ENCODE results near the gene PIK3CA. TPM values are rescaled to one million over a fixed set of nuclear protein-coding genes. Genes with fewer than 3 reads are reported as not detected.

Gene PIK3CA
- total RNA-seq, 4 donors from 2014 or later, result 28.8 to 75.6 (median 48.0) TPM

GRCh38 chr3:179174898-179175297 is 26.7 kb downstream of the PIK3CA start:
- TF ChIP-seq, protein P1, sequence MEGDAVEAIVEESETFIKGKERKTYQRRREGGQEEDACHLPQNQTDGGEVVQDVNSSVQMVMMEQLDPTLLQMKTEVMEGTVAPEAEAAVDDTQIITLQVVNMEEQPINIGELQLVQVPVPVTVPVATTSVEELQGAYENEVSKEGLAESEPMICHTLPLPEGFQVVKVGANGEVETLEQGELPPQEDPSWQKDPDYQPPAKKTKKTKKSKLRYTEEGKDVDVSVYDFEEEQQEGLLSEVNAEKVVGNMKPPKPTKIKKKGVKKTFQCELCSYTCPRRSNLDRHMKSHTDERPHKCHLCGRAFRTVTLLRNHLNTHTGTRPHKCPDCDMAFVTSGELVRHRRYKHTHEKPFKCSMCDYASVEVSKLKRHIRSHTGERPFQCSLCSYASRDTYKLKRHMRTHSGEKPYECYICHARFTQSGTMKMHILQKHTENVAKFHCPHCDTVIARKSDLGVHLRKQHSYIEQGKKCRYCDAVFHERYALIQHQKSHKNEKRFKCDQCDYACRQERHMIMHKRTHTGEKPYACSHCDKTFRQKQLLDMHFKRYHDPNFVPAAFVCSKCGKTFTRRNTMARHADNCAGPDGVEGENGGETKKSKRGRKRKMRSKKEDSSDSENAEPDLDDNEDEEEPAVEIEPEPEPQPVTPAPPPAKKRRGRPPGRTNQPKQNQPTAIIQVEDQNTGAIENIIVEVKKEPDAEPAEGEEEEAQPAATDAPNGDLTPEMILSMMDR (IDR thresholded peaks at IDR 0.05), result no peak
- ATAC-seq (ENCODE audit: low FRiP score) (no peak), DNase-seq (ENCODE audit: low spot score) (no peak)

- ATAC-seq (ENCODE audit: low FRiP score), result no peak
- DNase-seq (ENCODE audit: low spot score), result no peak
- TF ChIP-seq, protein P1 (IDR thresholded peaks at IDR 0.05), result no peak
Measured at GRCh38 chr3:179175358-179175757, 27.2 kb downstream of the PIK3CA start.

DNA sequence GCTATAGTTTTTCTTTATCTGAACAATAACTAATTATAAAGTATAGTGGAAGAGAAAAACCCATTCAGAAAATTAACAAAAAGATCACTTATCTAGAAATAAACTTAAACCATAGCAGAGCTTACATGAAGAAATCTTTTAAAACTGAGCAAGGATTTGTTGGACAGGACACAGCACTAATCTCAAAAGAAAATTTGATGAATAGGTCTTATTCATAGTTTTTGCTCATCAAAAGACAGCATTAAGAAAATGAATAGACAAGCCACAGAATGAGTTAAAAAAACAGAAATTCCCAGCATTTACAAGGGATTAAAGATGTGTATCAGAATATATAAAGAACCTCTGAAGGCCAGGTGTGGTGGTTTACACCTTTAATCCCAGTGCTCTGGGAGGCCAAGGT is 29.5 kb downstream of the PIK3CA start:
- TF ChIP-seq, protein P1 (IDR thresholded peaks at IDR 0.05), result no peak
- no peak for ATAC-seq (ENCODE audit: low FRiP score)
- no peak for DNase-seq (ENCODE audit: low spot score)

DNA sequence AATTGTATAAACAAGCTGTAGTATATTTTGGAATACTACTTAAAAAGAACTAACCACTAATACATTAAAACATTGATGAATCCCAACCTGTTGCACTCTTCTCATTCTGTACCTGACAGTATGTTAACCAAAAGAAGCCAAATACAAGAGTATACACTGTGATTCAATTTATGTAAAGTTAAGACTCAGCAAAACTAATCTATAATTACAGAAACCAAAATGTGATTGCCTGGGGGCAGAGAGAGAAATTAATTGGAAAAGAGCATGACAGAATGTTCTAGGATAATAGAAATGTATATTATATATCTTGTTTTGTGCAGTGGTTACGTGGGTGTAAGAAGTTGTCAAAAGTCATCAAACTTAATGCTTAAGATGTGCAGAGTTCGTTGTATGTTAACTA is 31.1 kb downstream of the PIK3CA start:
- DNase-seq (ENCODE audit: low spot score), result no peak
- TF ChIP-seq, protein P1 (IDR thresholded peaks at IDR 0.05), result no peak

DNA sequence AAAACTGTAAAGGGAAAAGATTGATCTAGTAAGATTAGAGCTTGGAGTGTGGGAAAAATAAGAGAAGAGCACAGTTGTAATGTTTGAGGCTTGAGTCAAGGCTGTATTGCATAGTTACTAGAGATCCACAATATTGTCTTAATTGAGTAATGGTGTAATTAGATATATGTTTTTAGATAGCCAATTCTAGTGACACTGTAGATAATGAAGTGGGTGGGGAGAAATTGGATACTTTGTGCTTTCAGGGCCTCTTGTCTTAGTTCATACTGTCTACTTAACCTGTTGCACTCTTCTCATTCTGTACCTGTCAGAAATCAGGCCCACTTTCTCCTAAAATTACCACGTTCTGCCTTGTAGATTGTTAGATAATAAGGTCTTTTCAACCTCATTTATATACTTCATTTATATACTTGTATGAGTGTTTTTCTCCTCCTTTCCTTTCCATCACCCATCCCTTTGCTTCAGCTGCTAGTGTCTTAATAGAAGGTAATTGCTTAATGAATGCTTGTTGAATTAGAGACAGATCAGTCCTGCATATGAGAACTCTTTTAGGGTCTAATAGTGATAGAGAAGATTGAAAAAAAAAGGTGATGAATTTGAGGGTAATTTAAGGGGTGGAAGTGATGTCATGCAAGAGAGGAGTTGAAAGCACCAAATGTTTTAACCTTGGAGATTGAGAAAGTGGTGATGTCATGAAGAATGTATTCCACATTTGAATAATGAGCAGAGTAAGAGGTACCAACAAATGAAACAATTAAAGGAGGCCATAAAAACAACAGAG is 32.0 kb downstream of the PIK3CA start:
- TF ChIP-seq, protein P1 (IDR thresholded peaks at IDR 0.05), result no peak
- DNase-seq (ENCODE audit: low spot score) (no peak), ATAC-seq (ENCODE audit: low FRiP score) (peak; percentile 58)

More for the DNA sequence above, 31.1 kb downstream of the PIK3CA start:
- ATAC-seq (ENCODE audit: low FRiP score), result no peak

GRCh38 chr3:179181021-179181472 is 32.9 kb downstream of the PIK3CA start:
- DNase-seq (ENCODE audit: low spot score) (no peak), ATAC-seq (ENCODE audit: low FRiP score) (peak; percentile 85)
- TF ChIP-seq, protein P1 (IDR thresholded peaks at IDR 0.05), result no peak

DNA sequence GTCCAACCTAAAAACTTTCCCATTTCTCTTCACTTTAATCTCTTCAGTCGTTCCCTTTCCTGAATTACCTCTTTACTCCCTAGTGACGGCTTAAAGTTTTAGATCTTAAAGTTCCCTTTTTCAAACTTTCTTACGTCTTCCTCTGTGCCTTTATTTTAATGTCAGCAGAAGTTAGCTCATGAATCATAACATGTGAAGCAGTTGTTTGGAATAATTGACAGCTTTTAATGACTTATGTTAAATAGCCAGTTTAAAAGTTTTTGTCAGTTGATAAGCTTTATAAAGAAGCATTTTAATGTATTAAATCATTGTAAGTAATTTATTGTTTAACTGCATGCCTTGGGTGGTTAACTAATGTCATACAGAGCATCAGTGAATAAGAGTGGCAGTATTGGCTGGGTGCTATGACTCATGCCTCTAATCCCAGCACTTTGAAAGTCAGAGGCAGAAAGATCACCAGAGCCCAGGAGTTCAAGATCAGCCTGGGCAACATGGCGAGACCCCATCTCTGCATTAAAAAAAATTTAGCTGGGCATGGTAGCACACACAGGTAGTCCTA is 33.9 kb downstream of the PIK3CA start:
- ATAC-seq (ENCODE audit: low FRiP score), result no peak
- TF ChIP-seq, protein P1 (IDR thresholded peaks at IDR 0.05), result no peak

More for the DNA sequence above, 33.9 kb downstream of the PIK3CA start:
- no peak for DNase-seq (ENCODE audit: low spot score)

All from omental fat pad (tissue), 4 donors.